ENCODE results near the gene CASP8AP2.
"Not testable (repeated sequence)": the region's sequence is repeated elsewhere in the genome, so short reads cannot be mapped to it uniquely, and the experiment has no call there.

The CASP8AP2 gene

GRCh38 chr6:89890845-89891528 lies 61.3 kb downstream of the CASP8AP2 start:
- DNase-seq = not testable (repeated sequence)

- DNase-seq = not testable (repeated sequence)
Measured at GRCh38 chr6:89892577-89892976, 62.9 kb downstream of the CASP8AP2 start.

GRCh38 chr6:89894169-89894568 lies 64.5 kb downstream of the CASP8AP2 start, which contains the start of gene GJA10:
Gene GJA10 (plus strand): TSS chr6:89894469. CDS start chr6:89894469, 0 bp downstream.
- DNase-seq = no peak

- no peak for DNase-seq
Measured at GRCh38 chr6:89895276-89895874, 65.7 kb downstream of the CASP8AP2 start.

- not testable (repeated sequence) for DNase-seq
Measured at GRCh38 chr6:89910001-89910901, 80.6 kb downstream of the CASP8AP2 start.

GRCh38 chr6:89910902-89911240 lies 81.2 kb downstream of the CASP8AP2 start:
- no peak for DNase-seq

GRCh38 chr6:89916136-89916920 lies 86.6 kb downstream of the CASP8AP2 start:
- DNase-seq = no peak

GRCh38 chr6:89917216-89917615 lies 87.5 kb downstream of the CASP8AP2 start:
- no peak for DNase-seq

- no peak for DNase-seq
Measured at GRCh38 chr6:89917801-89918366, 88.2 kb downstream of the CASP8AP2 start.

All from CD4-positive, alpha-beta T cell treated with Interleukin-15 for 1 hour (primary cell).